SKM-1 (cell line): Measurements from ENCODE around the gene HEG1.
"Not testable (repeated sequence)": the region's sequence is repeated elsewhere in the genome, so short reads cannot be mapped to it uniquely, and the experiment has no call there.

Experiments
- DNase-seq: peaks from one replicate; lab custom pipeline; 2025; ENCODE audit not compliant: unreplicated experiment; lab: John Stamatoyannopoulos, UW

HEG1 gene, protein sequence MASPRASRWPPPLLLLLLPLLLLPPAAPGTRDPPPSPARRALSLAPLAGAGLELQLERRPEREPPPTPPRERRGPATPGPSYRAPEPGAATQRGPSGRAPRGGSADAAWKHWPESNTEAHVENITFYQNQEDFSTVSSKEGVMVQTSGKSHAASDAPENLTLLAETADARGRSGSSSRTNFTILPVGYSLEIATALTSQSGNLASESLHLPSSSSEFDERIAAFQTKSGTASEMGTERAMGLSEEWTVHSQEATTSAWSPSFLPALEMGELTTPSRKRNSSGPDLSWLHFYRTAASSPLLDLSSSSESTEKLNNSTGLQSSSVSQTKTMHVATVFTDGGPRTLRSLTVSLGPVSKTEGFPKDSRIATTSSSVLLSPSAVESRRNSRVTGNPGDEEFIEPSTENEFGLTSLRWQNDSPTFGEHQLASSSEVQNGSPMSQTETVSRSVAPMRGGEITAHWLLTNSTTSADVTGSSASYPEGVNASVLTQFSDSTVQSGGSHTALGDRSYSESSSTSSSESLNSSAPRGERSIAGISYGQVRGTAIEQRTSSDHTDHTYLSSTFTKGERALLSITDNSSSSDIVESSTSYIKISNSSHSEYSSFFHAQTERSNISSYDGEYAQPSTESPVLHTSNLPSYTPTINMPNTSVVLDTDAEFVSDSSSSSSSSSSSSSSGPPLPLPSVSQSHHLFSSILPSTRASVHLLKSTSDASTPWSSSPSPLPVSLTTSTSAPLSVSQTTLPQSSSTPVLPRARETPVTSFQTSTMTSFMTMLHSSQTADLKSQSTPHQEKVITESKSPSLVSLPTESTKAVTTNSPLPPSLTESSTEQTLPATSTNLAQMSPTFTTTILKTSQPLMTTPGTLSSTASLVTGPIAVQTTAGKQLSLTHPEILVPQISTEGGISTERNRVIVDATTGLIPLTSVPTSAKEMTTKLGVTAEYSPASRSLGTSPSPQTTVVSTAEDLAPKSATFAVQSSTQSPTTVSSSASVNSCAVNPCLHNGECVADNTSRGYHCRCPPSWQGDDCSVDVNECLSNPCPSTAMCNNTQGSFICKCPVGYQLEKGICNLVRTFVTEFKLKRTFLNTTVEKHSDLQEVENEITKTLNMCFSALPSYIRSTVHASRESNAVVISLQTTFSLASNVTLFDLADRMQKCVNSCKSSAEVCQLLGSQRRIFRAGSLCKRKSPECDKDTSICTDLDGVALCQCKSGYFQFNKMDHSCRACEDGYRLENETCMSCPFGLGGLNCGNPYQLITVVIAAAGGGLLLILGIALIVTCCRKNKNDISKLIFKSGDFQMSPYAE (N-terminal part only)

DNA sequence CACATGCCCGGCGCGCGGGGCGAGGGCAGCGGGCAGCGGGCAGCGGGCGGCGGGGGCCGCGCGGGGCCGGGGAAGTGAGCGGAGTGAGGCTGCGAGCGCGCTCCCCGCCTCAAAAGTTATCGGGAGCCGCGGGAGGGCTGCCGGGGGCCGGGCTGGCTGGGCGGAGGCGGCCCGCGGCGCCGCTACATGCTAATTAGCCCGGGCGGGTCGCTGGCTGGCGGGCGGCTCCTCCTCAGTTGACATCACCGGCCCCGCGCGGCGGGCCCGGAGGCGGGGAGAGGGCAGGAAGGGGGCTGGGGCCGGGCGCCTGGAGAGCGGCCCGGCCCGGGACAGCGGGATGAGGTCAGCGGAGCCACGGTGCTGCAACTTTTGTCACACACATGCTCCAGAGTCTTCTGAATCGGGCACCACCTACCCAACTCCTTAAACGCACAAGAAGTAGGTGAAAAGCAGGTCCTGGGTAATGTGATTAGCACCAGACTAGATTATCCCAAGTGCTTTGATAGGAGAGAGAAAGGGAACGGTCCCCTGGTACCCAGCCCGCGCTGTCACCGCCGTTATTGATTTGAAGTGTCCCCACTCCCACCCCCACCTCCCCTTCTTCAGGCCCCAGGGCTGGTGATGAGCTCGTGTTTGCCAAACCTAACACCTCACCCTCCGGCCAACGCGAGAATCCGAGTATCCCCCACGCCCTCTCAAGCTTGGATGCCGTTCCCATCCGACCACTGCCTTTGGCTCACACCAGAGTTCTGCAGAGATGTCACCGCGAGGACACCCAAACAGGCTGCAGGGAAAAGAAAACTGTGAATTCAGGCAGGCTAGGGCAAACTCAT, at the start of gene HEG1:
Gene HEG1 (minus strand): TSS at position 85 of the 833 bp plus-strand sequence. CDS start 107 bp downstream, outside the sequence.
- DNase-seq, result peak; percentile 40

- no peak for DNase-seq
Observed at GRCh38 chr3:125105116-125105515, 49.3 kb upstream of the HEG1 start.

DNA sequence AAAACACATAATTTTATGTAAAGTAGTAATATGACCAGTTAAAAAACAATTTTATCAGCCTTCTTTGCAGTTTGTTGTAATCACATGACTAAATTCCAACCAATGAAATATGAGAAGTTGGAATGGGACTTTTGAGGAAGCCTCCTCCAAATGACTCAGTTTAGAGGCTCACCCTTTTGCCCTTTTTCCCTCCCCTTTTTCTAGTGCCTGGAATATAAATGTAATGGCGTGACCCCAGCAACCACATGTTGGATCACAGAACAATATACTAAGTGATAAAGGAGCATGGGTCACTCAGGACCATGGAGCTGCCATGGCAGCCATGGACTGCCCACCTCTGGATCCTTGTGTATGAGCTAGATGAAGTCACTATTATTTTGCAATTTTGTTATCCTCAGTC, 48.8 kb upstream of the HEG1 start:
- DNase-seq, result no peak

GRCh38 chr3:125103406-125103805, 47.6 kb upstream of the HEG1 start:
- no peak for DNase-seq

DNA sequence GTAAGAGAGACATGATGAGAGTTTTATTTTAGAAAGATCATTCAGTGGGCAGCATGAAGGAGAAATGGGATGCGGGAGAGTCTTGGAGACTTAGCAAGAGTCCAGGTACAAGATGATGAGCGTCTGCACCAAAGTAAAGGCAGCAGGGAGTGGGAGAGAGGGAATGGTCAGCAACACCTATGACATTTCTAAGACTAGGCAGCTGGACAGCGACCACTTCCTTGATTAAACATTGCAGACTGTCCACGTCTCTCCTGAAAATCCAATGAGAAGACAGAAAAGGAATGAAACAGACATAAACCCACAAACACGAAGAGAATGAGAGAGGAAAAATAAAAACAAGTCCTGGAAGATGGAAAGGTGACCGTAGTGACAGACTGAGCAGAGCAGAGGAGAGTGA, 46.7 kb upstream of the HEG1 start:
- DNase-seq, result no peak

- no peak for DNase-seq
Observed at GRCh38 chr3:125098611-125099291, 43.0 kb upstream of the HEG1 start.

GRCh38 chr3:125090649-125091048, 34.9 kb upstream of the HEG1 start:
- no peak for DNase-seq

GRCh38 chr3:125087768-125088391, 32.1 kb upstream of the HEG1 start:
- no peak for DNase-seq

DNA sequence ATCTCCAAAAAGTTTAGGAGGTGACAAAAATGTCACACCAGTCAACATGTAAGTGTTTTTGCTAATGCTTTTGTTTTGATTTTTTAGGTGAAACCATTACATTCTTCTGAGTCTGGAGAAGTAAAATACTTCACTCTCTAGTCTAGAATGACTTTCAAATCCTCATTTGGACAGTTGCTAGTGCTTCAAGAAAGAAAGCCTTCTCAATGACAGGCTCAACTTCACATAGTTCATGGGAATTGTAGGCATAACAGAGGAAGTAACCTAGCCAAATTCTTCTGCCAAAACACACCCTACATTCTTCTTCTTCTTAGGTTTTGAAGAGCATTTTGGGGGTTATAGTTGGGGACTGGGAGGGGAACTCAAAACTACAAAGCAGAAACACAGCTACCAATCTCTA, 29.4 kb upstream of the HEG1 start:
- DNase-seq, result no peak

- no peak for DNase-seq
Observed at GRCh38 chr3:125083776-125084175, 28.0 kb upstream of the HEG1 start.

DNA sequence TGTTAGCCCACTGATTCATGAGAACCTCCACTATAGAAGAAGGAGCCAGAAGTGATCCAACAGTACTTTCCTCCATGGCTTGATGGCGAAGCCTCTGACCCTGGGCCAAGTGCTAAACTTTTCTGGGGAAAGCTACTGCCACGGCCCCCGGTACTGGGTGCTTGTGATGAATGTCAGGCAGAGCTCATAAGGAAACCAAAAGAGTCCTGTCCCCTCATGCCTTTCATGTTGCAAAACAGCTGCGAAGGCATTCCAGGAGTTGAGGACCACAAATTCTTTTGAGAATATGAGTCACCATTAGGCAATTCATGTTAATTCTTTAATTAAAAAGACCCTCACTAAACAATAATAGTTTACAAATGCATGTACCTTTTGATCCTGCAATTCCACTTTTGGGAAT, 26.5 kb upstream of the HEG1 start:
- DNase-seq, result not testable (repeated sequence)

DNA sequence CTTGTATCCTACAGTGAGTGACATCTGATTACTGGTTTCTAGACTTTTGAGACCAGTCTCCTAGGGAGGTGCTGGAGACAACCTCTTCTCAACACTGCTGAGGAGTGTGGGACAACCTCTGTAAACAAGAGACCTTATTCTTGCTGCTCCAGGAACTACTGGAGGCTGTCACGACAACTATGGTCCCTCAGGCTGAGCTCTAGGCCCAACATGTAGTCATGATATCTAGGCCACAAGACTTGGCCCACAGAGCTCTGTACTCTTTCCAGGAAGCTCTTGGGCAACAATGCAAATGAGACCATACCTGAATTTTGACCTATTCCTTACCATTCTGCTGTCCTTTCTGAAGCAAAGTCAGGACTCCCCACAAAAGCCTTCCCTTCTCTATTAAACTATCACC, 24.3 kb upstream of the HEG1 start:
- DNase-seq, result no peak

DNA sequence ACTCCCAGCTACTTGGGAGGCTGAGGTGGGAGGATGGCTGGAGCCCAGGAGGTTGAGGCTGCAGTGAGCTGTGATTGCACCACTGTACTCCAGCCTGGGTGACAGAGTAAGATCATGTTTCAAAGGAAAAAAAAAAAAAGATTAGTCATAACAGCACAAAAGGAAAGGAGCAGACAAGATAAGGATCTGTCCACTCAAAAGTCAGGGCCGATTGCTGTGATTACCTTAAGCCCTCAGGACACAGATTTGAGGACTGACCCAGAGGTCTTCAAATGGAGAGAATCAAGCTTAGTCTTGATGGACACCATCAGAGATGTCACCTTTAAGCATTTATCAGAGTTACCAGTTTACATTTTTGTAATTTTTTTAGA, 23.9 kb upstream of the HEG1 start:
- no peak for DNase-seq

- no peak for DNase-seq
Observed at GRCh38 chr3:125078951-125079674, 23.3 kb upstream of the HEG1 start.

- no peak for DNase-seq
Observed at GRCh38 chr3:125077864-125078263, 22.1 kb upstream of the HEG1 start.

- no peak for DNase-seq
Observed at GRCh38 chr3:125076464-125076863, 20.7 kb upstream of the HEG1 start.

- no peak for DNase-seq
Observed at GRCh38 chr3:125075738-125076137, 19.9 kb upstream of the HEG1 start.

DNA sequence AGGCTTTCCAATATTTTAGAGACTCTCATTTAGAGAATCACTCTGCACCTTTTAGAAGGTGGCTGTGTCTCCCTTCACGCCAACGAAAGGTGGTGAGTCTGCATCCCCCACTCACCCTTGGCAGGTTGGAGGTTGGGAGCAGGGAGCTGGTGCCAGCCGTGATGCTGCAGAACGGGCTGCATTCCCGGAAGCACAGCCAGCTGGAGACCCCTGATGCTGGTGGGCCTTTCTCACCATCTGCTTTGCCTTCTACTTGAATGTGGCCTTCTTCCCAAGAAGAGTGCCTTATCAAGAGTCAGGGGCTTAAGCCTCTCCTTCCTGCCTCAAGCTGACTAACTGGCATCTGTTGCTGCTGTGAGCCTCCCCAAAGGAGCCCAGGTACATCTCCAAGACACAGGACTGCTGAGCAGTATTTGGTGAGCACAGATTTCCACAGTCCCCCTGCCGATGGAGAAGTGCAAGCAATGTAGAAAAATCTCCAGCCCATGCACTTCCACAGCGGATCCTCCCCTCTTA, 17.7 kb upstream of the HEG1 start:
- DNase-seq, result no peak
